ENCODE results near the gene C4BPB.

DNA sequence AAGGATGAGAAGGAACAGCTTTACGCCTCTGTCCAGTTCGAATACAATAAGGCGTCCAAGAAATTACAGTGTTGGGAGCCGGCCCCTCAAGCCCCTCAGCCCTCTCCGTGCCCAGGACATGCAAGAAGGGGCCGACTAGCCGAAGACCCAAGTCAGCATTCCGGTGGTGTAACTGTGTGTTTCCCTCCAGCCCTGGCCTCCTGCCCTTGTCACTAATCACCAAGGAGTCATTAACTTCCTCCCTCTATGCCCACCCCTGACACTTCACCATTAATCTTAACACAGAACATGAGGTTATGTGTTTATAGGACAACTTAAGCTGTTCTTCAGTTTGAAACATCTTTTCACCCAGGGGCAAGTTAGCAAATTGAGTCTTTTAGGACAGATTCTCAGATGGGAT, 16.4 kb upstream of the C4BPB start:
- TF ChIP-seq EZH2 (IDR thresholded peaks at IDR 0.05; ENCODE audit: insufficient read depth, poor library complexity, severe bottlenecking) (no peak), EZH2phosphoT487 (IDR thresholded peaks at IDR 0.05; ENCODE audit: insufficient read depth, low read depth) (no peak)

Data from GM23248 (cell line).